ENCODE results near the gene AGBL4.

AGBL4 gene

DNA sequence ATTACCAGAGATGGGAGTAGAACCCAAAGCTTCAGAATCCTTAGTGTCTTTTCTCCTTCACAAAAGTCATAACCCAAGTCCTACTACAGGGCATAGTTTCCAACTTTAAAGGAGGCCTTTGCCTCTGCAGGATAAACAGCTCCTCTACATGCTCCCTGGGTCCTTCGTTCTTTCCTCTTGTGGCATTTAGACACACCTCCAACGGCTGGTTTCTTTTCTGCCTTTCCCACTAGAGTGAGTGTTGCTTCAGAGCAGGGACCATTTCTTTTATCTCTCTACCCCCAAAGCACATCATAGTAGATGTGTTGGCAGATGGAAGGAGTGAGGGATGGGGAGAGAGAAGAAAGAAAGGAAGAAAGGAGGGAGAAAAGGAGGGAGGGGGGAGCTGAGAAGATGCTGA is 1407.0 kb downstream of the AGBL4 start:
- no peak for DNase-seq

DNA sequence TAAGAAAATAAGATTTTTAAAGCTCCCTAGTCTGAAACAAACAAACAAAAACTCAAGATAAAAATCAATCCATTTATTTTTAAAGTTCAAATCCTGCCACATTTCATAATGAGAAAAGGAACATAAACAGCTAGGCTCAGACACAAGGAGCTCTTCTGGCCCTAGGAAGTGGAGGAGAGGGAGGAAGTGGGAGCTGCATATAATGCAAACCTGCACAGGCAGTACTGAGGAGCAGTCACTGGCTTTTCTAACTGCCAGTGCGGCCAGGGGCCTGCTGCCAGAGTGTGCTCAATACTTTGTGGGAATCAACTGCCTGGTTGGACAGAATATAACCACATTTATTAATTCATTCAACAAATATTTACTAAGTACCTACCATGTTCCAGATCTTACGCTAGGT is 1411.9 kb downstream of the AGBL4 start:
- no peak for DNase-seq

DNA sequence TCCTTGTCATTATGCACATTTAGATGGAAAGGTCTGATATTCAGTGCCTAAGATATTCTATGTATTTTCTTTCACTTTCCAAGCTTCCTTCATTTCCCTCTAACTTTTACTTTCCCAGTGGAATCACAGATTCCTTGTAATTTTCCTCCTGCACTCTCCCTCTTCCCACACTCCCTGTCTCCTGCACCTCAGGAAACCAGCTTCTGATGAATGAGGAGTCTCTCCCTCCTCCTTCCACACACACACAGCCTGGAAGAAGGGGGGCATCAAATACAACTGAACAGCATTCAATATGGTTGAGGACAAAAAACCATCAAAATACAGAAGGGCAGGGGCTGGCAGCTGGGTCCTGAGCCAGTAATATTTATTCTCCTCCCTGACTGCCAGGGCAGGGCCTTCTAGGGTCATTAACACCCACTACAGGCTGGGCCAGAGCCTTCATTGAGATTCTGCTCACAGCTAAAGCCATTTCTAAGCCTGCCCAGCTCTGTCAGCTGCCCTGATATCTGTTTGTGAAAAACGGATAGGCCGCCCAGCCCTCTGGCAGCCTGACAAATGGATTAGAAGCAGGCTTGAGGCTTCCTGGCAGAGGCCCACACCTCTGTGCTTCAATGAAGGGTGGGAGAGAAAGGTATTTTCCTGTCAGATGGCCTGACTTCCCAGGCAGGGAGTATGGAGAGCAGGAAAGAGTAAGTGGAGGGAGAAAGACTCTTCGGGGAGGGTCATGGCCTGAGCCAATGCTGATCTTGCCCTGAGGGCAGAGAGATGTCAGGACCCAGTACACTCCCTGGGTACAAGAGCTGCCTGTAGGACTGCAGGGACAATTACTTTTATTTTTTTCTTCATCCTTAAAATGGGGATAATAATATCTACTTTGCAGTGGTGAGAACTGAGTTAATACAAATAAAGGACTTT is 1412.9 kb downstream of the AGBL4 start:
- DNase-seq, result no peak

DNA sequence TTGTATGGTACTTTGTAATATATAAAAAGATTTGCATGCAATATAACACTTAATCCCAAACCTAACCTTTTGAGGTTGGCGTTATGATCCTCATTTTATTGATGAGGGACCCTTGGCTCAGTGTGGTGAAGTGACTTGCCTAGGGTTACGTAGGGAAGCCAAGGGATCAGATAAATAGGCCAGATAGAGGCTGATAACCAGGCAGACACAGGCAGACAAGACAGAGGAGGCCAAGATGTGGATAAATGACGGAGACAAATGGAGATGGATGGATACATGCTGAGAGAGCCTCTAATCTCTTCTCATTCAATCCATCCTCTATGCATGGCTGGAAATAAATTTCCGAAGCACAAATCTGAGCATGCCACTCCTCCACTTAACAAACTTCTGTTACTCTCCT is 1414.9 kb downstream of the AGBL4 start:
- no peak for DNase-seq

DNA sequence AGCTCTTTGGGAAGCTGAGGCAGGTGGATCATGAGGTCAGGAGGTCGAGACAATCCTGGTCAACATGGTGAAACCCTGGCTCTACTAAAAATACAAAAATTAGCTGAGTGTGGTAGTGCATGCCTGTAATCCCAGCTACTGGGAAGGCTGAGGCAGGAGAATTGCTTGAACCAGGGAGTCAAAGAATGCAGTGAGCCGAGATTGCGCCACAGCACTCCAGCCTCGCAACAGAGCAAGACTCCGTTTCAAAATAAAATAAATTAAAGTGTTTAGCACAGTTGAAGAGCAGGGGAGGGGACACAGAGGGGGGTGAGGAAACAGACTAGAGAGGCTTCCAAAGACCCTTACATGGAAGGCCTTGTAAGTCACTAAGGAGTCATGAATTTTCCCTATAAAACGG is 1420.5 kb downstream of the AGBL4 start:
- no peak for DNase-seq

DNA sequence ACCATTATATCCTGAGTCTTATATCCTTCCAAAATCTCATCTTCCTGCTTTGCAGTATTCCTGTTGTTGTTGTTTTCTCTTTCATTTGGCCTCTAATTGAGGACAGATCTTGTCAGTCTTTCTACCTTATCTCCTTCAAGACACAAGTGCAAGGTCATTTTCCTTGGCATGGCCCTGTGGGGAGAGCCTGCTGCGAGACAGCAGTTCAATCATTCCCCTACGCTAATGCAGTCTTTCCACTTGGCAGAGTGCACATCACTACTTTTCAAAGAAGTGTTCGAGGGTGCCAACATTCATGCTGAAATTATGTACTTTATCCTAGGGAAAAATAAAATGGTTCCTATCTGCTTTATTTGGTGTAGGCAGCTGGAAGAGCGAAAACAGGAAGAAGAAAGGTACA is 1421.4 kb downstream of the AGBL4 start:
- DNase-seq, result no peak

DNA sequence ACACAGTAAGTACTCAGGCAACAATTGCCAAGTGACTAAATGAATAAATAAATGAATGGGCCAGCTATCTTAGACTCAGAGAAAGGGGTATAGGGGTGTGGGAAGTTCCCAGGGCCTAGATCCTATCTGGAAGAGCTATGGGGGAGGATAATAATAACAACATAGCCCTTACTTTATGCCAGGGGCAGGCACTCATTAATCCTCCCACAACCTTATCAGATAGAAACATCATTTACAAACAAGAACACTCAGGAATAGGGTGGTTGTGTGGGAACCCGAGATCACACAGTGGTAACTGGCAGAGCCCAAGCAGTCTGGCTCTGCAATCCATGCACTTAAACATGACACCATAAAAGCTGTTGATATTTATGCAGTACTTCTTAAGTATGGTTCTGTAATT is 1423.6 kb downstream of the AGBL4 start:
- no peak for DNase-seq

DNA sequence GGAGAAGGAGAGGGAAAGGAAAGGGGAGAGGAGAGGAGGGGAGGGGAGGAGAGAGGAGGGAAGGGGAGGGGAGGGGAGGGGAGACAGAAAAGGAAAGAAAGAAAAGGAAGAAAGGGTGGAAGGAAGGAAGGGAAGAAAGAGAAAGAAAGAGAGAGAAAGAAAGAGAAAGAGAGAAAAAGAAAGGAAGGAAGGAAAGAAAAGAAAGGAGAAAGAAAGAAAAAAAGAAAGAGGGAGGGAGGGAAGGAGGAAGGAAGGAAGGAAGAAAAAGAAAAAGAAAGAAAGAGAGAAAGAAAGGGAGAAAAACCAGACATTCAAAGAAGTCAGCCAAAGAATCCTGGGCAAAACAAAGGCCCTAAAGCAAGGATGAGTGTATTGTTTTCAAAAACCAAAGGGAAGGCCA is 1426.1 kb downstream of the AGBL4 start:
- no peak for DNase-seq

DNA sequence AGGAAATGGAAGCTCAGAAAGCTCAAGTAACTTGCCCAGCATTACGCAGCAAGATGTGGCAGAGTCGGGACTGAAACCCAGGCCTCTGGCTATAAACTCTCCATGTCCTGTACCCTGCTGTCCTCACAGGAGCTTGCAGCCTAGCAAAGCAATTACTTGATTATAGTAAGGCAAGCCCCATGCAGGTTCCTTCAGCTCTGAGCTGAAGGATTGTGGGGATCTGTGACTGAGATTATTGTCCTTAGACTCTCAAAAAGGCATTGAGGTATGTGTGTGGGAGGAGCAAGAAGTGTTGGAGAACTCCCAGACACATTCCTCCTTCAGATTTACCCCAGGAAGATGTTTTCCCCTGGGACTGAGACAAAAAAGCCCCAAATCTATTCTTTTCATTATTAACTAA is 1427.7 kb downstream of the AGBL4 start:
- no peak for DNase-seq

DNA sequence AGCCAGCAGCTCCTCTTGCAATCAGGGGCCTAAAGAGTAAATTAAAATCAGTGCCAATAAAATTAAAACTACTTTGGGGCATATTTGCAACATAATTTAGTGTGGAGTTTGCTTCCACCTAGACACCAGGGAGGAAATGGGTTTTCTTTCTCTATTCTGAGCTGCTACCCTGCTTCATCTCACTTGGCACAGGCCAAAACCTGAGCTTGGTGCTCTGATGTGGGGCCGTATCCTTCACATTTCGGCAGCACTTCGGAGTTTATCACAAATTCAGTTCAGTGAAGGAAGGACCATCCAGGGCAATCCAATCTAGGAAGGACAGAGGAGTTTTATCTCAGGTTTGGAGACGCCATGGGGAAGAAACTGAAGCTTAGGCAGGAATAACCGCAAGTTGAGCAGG is 1428.1 kb downstream of the AGBL4 start:
- DNase-seq, result no peak

DNA sequence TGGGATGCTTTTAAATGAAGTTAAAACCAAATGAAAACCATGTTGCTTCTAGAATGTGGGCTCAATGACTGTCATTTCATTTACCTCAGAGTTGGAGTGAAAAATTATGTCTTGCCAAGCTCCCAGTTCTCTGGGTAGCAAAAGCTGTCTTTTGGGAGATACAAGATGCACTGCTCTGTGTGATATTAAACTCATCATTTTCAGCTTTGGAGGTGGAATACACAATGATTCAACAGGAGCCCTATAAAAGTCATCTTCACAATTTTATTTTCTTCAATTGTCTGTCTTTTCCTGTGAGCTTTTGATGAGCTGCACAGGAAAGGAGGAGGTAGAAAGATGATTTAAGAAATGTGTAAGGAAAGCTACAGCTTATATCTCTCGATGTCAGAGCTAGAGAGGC is 1431.4 kb downstream of the AGBL4 start:
- DNase-seq, result no peak

DNA sequence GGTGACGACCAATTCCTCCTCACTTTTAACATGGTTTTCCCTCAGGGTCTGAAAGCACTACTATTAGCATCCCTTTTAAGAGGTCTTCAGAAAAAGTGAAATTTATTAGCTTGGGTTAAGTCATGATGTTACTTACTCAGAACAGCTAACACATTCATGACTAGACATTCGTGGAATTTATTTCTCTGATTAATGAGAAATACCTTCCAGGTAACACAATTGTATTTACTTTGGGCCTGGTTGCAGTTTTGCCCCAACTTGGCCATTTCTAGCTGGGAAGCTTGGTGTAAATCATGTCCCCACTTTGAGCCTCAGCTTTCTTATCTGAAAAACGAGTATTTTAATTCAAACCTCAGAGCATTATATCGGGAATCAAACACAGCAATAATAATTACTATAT is 1432.6 kb downstream of the AGBL4 start:
- DNase-seq, result no peak

DNA sequence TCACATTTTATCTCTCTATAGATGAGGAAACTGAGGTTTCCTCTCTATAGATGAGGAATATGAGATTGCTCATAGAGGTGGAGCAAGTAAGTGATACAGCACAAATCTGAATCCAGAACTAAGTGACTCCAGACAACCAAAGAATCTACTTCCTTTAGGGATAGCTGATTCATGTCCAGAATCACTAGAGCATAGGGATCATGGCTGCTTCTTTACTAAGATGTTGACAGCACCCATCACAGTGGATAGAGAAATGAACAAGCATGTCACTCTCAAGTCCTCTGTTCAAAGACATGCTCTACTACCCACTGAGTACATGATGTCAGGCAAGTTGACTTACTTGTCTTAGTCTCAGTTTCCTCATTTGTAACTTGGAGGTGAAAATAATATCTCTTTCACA is 1435.7 kb downstream of the AGBL4 start:
- no peak for DNase-seq

DNA sequence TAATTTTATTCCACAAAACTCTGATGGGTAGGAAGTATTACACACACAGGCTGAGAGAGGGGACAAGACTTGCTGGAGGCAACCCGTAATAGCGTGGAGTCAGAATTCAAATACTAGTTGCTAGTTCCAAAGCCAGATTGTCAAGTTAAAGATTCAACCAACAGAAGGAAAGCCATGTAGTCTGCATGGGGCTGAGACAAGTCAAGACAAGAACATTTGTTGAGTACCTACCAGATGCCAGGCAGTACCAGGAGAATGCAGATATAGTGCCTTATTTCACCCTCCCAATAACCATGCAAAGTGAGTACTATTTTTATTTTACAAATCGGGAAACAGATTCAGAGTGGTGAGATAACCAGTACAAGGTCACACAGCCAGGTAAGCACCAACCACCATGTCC is 1441.3 kb downstream of the AGBL4 start:
- DNase-seq, result no peak

DNA sequence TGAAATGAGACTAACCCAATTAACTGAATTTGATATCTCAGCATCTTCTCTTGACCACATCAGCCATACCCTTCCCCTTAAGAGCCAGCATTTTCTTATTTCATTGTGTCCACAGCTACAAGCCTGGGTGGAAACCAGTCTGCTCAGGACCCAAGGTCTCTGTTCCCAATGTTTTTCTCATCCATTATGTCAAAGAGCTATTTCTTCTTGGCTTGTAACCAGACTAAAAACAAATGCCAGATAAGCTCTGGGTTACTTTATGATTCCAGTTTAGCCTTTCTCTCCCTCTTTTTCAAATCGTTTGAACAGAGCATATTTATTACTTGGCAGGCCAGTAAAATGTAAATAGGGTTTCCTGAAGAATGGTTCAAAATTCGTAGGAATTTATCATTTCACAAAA is 1442.5 kb downstream of the AGBL4 start:
- DNase-seq, result no peak

DNA sequence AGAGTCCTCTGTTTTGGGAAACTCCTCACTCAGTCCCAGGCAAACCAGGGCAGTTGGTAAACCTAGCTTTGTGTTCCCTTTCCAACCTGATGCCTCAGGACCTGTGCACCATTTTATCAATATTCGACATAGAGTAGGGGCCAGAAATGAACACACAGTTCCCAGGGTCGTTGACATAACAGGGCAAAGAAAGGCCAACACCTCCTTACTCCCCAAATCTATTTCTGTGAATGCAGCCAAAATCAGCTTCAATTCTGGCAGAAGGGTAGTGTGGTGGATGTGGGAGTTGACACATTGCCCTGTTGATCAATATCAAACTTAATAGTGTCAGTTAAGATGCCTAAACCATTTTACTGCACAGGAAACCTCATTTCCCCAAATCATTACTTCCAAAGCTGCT is 1447.2 kb downstream of the AGBL4 start:
- no peak for DNase-seq

DNA sequence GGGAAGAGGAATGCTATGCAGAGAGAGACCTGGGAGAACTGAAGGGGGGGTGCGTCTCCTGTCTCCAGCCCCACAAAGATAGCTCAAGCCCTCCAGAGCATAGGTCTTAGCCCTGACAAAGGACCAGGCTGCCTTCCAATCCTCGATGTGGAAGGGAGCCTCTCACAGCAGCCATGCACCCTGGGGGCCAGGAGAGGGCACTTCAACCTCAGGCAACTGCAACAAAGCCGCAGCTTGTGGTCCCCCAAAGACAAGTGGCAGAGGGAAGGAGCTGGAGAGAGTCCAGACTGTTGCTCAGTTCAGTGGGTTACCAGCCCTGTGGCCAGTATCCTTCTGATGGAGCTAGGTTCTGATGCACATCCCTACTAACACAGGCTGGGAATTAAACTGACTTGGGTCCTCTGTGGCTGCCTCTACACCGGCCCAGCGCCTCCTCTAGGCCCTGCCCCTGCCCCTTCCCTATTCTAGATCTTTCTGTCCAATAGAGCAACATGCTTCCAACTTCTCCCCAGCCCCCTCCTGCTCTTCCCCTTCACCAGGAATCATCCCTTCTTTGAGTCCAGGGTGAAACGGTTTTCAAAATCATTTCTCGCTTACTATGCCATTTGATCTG is 1451.0 kb downstream of the AGBL4 start:
- DNase-seq, result no peak

DNA sequence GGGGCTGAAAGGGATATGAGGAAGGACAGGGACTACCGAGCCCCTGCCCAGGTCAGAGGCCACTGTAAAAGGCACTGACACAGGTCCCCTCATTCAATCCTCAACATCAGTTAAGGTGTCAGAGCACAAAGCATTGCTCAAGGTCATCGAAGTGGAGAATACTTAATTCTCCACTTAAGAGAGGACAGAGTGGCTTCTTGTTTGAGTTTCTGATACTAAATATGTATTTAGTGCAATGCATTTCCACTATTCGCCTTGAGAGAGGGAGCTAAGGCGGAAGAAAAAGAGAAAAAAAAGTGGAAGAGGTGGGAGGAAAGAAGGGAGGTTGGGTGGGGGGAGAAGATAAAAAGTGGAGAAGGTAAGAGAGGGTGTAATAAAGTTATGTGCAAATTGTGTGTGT is 1451.6 kb downstream of the AGBL4 start:
- no peak for DNase-seq

DNA sequence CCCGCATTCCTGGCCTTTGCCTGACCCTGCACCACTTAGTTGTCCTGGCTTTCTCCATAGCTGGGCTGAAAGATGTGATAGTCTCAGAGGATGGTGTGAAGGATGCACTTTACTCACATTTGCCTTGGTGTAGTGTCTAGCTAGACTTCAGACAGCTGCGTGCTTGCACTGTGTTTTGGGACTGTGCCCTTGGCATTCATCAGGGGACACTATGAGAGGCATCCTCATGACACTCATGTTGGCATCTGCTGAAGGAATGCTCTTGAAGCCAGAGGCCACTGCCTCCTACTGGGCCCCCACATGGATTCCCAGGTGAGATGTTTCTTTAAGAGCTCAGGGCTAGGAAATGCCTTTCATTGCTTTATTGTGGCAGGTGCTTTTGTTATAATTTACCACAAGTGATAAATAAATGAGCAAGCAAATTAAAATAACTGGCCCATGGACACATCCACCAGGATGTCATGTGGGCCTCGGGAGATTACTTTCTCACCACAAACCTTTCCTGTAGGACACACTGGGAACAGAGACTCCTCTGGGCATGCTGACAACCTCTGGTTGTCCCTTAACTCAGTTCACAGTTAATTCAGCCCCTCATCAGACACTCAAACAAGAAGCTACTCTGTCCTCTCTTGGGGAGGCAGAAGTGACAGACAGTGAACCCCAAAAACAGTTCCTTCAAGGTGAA is 1452.3 kb downstream of the AGBL4 start:
- no peak for DNase-seq

DNA sequence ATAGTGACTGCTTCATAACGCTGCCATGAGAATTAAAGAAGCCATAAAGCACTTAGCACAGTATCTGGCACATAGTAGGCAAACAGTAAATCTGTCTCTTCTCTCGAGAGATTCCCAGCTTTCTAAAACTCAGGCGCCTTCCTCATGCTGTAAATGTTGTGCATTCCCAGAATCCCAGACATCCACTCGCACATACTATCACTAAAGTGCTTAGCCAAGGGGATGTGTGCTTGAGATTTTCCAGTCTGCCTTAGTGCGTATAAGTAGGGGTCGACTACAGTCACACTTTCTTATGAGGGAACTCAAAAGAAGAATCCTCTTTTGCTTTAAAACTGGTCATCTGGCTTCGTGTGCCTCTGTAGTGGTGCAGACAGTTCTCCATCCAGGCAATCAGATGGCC is 1453.2 kb downstream of the AGBL4 start:
- no peak for DNase-seq

DNA sequence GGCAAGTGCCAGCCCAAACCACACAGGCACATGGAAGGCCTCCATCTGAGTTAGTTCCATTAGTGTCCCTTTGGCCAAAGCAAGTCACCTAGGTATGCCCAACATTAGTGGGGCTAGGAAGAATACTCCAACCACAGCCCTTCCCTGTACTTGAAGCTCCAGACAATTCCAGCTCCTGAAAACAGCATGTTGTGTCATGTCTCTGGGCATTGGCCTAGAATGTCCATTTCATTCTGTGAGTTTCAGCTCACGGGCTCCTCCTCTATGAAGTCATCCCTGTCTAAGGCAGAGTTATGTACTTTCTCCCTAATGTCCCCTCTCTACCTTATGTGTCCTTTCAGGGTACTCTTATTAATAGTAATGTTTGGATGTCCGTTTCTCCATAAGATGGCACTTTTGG is 1455.3 kb downstream of the AGBL4 start:
- DNase-seq, result no peak

DNA sequence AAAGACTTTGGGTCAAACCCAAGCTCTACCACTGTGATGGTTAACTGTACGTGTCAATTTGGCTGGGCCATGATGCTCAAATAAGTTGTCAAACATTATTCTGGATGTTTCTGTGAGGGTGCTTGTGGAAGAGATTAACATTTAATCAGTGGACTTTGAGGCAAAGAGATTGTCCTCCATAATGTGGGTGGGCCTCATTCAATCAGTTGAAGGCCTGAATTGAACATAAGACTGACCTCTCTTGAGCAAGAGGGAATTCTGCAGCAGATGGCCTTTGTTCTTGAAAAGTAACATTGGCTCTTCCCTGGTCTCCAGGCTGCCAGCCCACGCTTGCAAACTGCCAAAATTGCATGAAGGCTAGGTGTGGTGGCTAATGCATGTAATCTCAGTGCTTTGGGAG is 1457.3 kb downstream of the AGBL4 start:
- DNase-seq, result no peak

DNA sequence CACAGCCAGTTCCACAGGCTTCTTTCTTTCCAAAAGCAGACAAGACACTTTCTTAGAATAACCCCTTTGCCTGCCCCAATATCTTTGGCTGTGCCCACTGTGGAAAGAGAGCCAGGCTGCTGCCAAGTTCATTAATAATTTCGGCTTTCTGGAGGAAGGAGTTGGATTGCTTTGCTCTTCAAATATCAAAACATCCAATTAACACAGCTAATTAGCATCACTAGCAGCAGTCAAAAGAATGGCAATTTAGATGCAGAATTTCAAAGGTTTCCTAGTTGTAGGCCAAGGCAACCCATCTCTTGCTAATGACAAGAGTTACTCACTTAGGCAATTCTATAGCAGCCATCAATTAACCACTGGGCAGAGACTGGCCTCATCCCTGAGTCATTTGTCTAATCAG is 1460.7 kb downstream of the AGBL4 start:
- no peak for DNase-seq

DNA sequence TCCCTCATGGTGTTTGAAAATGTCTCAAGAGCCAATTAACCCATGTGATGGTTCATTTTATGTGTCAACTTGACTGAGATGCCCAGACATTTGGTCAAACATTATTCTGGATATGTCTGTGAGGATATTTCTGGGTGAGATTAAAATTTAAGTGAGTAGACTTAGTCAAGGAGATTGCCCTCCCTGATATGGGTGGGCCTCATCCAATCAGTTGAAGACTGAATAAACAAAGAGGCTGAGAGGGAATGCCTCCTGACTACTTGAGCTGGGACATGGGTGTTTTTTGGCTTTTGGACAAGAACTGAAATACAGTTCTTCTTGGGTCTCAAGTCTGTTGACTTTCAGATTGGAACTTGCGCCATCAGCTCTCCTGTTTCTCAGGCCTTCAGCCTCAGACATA is 1462.3 kb downstream of the AGBL4 start:
- no peak for DNase-seq
